ENCODE data around the gene GET3.

- TF ChIP-seq, protein P1, sequence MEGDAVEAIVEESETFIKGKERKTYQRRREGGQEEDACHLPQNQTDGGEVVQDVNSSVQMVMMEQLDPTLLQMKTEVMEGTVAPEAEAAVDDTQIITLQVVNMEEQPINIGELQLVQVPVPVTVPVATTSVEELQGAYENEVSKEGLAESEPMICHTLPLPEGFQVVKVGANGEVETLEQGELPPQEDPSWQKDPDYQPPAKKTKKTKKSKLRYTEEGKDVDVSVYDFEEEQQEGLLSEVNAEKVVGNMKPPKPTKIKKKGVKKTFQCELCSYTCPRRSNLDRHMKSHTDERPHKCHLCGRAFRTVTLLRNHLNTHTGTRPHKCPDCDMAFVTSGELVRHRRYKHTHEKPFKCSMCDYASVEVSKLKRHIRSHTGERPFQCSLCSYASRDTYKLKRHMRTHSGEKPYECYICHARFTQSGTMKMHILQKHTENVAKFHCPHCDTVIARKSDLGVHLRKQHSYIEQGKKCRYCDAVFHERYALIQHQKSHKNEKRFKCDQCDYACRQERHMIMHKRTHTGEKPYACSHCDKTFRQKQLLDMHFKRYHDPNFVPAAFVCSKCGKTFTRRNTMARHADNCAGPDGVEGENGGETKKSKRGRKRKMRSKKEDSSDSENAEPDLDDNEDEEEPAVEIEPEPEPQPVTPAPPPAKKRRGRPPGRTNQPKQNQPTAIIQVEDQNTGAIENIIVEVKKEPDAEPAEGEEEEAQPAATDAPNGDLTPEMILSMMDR (IDR thresholded peaks at IDR 0.05): no peak
- no peak for TF ChIP-seq POLR2AphosphoS5 (IDR thresholded peaks at IDR 0.05)
These were observed 6.0 kb upstream of the GET3 start for GRCh38 chr19:12731337-12731736.
